CD14-positive monocyte (primary cell): Measurements from ENCODE around the gene VPS33A. TPM values are rescaled to one million over a fixed set of nuclear protein-coding genes. Genes with fewer than 3 reads are reported as not detected.

Experiments used
- DNase-seq, 3 donors: peaks; one replicate each; pipeline ENCODE4 v3.0.0-alpha.2; 2011 to 2022
- H2AFZ ChIP-seq: 2 replicates; pipeline ENCODE4 v1.6.0; 2012; ENCODE audit warnings: mild to moderate bottlenecking, low read depth, low read length, inconsistent platforms; ENCODE audit not compliant: insufficient read depth, poor library complexity, severe bottlenecking
- H3K27ac ChIP-seq, 2 donors: 1 replicate in 1 of 2; 2 replicates in 1 of 2; pipeline ENCODE4 v1.5.1; 2012 to 2013; ENCODE audit warnings: low read length in 2 of 2, control low read depth in 1 of 2, inconsistent platforms in 1 of 2, low read depth in 1 of 2, mild to moderate bottlenecking in 1 of 2
- H3K27me3 ChIP-seq, 2 donors: one replicate each; pipeline versions ENCODE4 v1.6.0 to v1.6.1; 2011 to 2013; ENCODE audit warnings: low read length in 2 of 2; ENCODE audit not compliant: control insufficient read depth in 2 of 2, insufficient read depth in 2 of 2
- H3K36me3 ChIP-seq, 2 donors: replicated peaks in 1 of 2; 1 replicate in 1 of 2; 2 replicates in 1 of 2; pipeline versions ENCODE4 v1.5.1 to v1.6.1; 2012 to 2013; ENCODE audit warnings: low read length in 2 of 2, control low read depth in 1 of 2, inconsistent platforms in 1 of 2, mild to moderate bottlenecking in 1 of 2; ENCODE audit not compliant: insufficient read depth in 2 of 2, control insufficient read depth in 1 of 2
- H3K4me1 ChIP-seq, 2 donors: 1 replicate in 1 of 2; 2 replicates in 1 of 2; pipeline versions ENCODE4 v1.5.1 to v1.6.1; 2012 to 2013; ENCODE audit warnings: low read length in 2 of 2, control low read depth in 1 of 2, inconsistent platforms in 1 of 2, mild to moderate bottlenecking in 1 of 2, moderate library complexity in 1 of 2; ENCODE audit not compliant: insufficient read depth in 2 of 2, control insufficient read depth in 1 of 2
- H3K4me2 ChIP-seq: replicated peaks from 2 replicates; pipeline ENCODE3; 2012; ENCODE audit warnings: low read length, moderate library complexity, mild to moderate bottlenecking; ENCODE audit not compliant: poor library complexity, severe bottlenecking; ENCODE audit errors: extremely low read depth
- H3K4me3 ChIP-seq, 3 experiments: fragments of 200-600 bp in 1 of 3; sonication (generic) in 1 of 3; replicated peaks in 1 of 3; 1 replicate in 2 of 3; 2 replicates in 1 of 3; pipeline ENCODE4 v1.5.1; 2011 to 2013; ENCODE audit warnings: low read length in 3 of 3, mild to moderate bottlenecking in 3 of 3, control low read depth in 2 of 3, low read depth in 2 of 3, inconsistent platforms in 1 of 3, moderate library complexity in 1 of 3
- H3K79me2 ChIP-seq: 2 replicates; pipeline ENCODE4 v1.6.0; 2012; ENCODE audit warnings: mild to moderate bottlenecking, control low read depth, inconsistent platforms, low read length, moderate library complexity; ENCODE audit not compliant: insufficient read depth
- H3K9ac ChIP-seq: 2 replicates; pipeline ENCODE4 v1.6.0; 2017; ENCODE audit warnings: low read length, mild to moderate bottlenecking; ENCODE audit not compliant: insufficient read depth, poor library complexity, severe bottlenecking
- H3K9me3 ChIP-seq, 2 donors: replicated peaks in 1 of 2; 1 replicate in 1 of 2; 2 replicates in 1 of 2; pipeline versions ENCODE4 v1.5.1 to v1.6.1; 2012 to 2013; ENCODE audit warnings: low read length in 2 of 2, control low read depth in 1 of 2; ENCODE audit not compliant: control insufficient read depth in 1 of 2, insufficient read depth in 1 of 2
- H4K20me1 ChIP-seq: 2 replicates; pipeline ENCODE4 v1.6.0; 2012; ENCODE audit warnings: mild to moderate bottlenecking, low read length, control low read depth, moderate library complexity; ENCODE audit not compliant: insufficient read depth
- H3K27ac Mint-ChIP-seq, 7 donors: one replicate each; pipeline ENCODE4 v1.8.0; 2020; ENCODE audit warnings: mild to moderate bottlenecking in 7 of 7, mixed read lengths in 7 of 7, moderate library complexity in 6 of 7, inconsistent platforms in 2 of 7
- H3K27me3 Mint-ChIP-seq, 3 donors: one replicate each; pipeline ENCODE4 v1.8.0; 2021 to 2022; ENCODE audit warnings: low read depth in 3 of 3, mild to moderate bottlenecking in 3 of 3, mixed read lengths in 3 of 3, moderate library complexity in 3 of 3, inconsistent platforms in 1 of 3
- H3K36me3 Mint-ChIP-seq, 2 donors: one replicate each; pipeline ENCODE4 v1.8.0; 2020; ENCODE audit warnings: mixed read lengths in 2 of 2, inconsistent platforms in 1 of 2, mild to moderate bottlenecking in 1 of 2
- H3K4me1 Mint-ChIP-seq: one replicate; pipeline ENCODE4 v1.8.0; 2020; ENCODE audit warnings: mild to moderate bottlenecking, mixed read lengths
- H3K4me3 Mint-ChIP-seq, 2 donors: one replicate each; pipeline ENCODE4 v1.8.0; 2020; ENCODE audit warnings: mild to moderate bottlenecking in 2 of 2, mixed read lengths in 2 of 2, moderate library complexity in 1 of 2
- H3K9me3 Mint-ChIP-seq, 7 donors: one replicate each; pipeline ENCODE4 v1.8.0; 2020 to 2022; ENCODE audit warnings: mixed read lengths in 7 of 7, mild to moderate bottlenecking in 6 of 7, moderate library complexity in 6 of 7, inconsistent platforms in 2 of 7
- WGBS: methylation state at CpG from one replicate; pipeline ENCODE4 v1.1.5; 2013; ENCODE audit warnings: missing lambda C conversion rate; ENCODE audit not compliant: insufficient coverage; 5-methylcytosine and 5-hydroxymethylcytosine counted together
- intact Hi-C, 2 donors: fragments of 100-400 bp; cut with micrococcal nuclease; formaldehyde crosslinking; loops; one replicate each; pipeline versions ENCODE4 v1.15.0 to v1.15.1; 2023
- polyA plus RNA-seq, 3 donors: library from polyadenylated mRNA; depleted of rRNA in 1 of 3; unstranded in 2 of 3; stranded (reverse) in 1 of 3; fragments of 300-500 nt in 2 of 3; fragments of >200 nt in 1 of 3; fragmentation: Illumina TruSeq in 2 of 3; gene quantifications; 1 replicate in 2 of 3; 2 replicates in 1 of 3; pipeline ENCODE4 v1.2.3, GENCODE V29; 2012 to 2021
- TF ChIP-seq, protein P1 (sequence below): fragments of 200-600 bp; IDR thresholded peaks from one replicate; pipeline ENCODE4 v1.8.0; 2022; ENCODE audit warnings: antibody characterized with exemption, mild to moderate bottlenecking

The VPS33A gene
- polyA plus RNA-seq, 3 donors, result 15.3 to 33.1 (median 32.9) TPM

DNA sequence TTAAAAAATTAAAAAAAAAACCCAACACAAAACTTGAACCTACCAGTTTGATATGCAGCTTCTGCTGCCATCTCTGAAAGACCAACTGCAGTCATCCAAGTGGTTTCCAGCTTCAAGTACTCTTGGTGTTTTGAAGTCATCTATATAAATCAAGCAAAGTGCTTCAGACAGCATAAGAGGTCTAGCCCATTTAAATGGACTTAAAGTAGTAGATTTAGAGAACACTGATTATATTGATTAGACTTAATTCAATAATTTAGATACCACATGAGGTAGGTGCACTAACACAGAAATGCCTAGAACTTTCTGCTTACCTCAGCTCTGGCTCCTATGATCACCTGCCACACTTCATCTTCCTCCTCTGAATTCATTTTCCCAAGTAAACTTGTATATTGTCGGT, 49.8 kb downstream of the VPS33A start:
- DNase-seq, result no peak
- WGBS, result no CpG with 5 or more reads among the region's 1 CpG
- peaks cover 72 to 99% of the 10 kb centered on the region in 2 donors for H3K36me3 Mint-ChIP-seq
- Histone ChIP-seq H4K20me1 (peaks cover 22% of the 10 kb centered on the region), H3K79me2 (peaks cover 9% of the 10 kb centered on the region), H3K4me2 (no peak overlapping the region), H3K27ac (no peak overlapping the region), H3K4me3 (no peak overlapping the region), H3K9me3 (no peaks in the 10 kb centered on the region), H3K4me1 (no peaks in the 10 kb centered on the region), H3K9ac (no peak overlapping the region), H3K27me3 (no peaks in the 10 kb centered on the region), H3K36me3 (peaks cover 75 to 96% of the 10 kb centered on the region in 2 donors), H2AFZ (no peak overlapping the region)
- H3K9me3 Mint-ChIP-seq, result no peaks in the 10 kb centered on the region
- TF ChIP-seq, protein P1, sequence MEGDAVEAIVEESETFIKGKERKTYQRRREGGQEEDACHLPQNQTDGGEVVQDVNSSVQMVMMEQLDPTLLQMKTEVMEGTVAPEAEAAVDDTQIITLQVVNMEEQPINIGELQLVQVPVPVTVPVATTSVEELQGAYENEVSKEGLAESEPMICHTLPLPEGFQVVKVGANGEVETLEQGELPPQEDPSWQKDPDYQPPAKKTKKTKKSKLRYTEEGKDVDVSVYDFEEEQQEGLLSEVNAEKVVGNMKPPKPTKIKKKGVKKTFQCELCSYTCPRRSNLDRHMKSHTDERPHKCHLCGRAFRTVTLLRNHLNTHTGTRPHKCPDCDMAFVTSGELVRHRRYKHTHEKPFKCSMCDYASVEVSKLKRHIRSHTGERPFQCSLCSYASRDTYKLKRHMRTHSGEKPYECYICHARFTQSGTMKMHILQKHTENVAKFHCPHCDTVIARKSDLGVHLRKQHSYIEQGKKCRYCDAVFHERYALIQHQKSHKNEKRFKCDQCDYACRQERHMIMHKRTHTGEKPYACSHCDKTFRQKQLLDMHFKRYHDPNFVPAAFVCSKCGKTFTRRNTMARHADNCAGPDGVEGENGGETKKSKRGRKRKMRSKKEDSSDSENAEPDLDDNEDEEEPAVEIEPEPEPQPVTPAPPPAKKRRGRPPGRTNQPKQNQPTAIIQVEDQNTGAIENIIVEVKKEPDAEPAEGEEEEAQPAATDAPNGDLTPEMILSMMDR, result no peak
- no peak overlapping the region for H3K27ac Mint-ChIP-seq
- peaks cover 0 to 3% (median 1%) of the 10 kb centered on the region in 3 donors for H3K27me3 Mint-ChIP-seq
- H3K4me1 Mint-ChIP-seq, result no peaks in the 10 kb centered on the region
- H3K4me3 Mint-ChIP-seq, result no peak overlapping the region
- intact Hi-C loops, result no loop called here

DNA sequence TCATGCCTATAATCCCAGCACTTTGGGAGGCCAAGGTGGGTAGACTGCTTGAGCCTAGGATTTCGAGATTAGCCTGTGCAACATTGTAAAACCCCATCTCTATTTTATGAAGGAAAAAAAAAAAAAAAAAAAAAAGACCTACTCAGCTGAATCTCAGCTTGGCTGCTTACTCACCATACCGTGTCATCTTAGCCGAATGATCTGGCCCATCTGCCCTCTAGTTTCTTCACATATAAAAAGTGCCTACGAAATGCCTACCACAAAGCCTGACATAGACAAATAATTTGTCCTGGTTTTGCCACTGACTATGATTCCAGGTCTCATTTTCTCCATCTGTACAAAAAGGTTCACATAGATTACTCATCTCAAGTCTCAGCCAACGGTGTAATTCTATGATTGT, 50.5 kb downstream of the VPS33A start:
- 100% methylated on average over 3 of the region's 5 CpGs for WGBS
- Histone ChIP-seq H3K36me3 (peaks cover 75 to 96% of the 10 kb centered on the region in 2 donors), H3K27me3 (no peaks in the 10 kb centered on the region), H3K9ac (no peak overlapping the region), H3K79me2 (peaks cover 5% of the 10 kb centered on the region), H2AFZ (no peak overlapping the region), H3K9me3 (no peaks in the 10 kb centered on the region), H3K4me2 (no peak overlapping the region), H3K4me3 (no peak overlapping the region), H3K27ac (no peak overlapping the region), H4K20me1 (peaks cover 19% of the 10 kb centered on the region), H3K4me1 (no peaks in the 10 kb centered on the region)
- Mint-ChIP-seq H3K36me3 (peaks cover 69 to 98% of the 10 kb centered on the region in 2 donors), H3K9me3 (no peaks in the 10 kb centered on the region), H3K27me3 (peaks cover 0 to 3% (median 0%) of the 10 kb centered on the region in 3 donors), H3K4me1 (no peaks in the 10 kb centered on the region), H3K4me3 (no peak overlapping the region), H3K27ac (no peak overlapping the region)
- intact Hi-C loops, result no loop called here
- TF ChIP-seq, protein P1, result no peak
- DNase-seq, result no peak
